Measurements from ENCODE around the gene NAV3. TPM values are rescaled to one million over a fixed set of nuclear protein-coding genes. Genes with fewer than 3 reads are reported as not detected.

The NAV3 gene
- polyA plus RNA-seq, 1 of the 3 experiments (the other 2 are of a cell fraction): 10.5 TPM

DNA sequence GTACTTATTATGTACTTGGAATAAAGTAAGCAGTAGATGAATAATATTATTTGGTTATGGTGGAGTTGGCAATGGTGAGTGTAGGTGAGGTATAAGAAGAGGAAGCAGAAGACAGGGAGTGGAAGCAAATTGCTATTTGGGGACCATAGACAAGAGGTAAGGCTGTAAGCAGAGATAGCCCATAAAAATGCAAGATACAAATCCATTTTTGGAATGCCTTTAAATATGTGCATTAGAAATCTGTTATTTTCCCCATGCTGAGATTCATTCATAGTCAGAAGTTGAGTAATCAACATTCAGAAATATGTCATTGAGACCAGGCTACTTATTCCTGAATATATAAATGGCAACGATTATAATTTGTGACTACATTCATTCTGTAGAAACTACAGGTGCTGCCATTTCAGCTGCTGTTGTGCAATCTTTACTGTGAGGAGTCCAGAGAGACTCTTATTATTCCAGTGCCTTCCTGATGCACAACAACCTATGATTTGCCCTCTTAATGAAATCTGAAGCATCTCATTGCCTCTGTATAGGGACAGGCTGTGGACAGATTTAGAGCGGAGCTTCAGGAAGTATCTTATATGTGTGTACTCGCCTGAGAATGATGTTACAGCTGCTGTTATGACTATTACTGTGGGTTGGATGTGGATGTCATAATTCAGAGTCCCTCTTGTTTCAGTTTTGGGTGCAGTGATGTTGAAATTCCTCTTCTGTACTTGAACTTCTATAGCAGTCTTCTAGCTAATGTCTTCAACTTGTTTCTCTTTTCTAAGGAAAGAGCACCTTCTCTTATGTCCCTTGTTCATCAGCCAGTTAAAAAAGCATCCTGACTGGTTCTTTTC is 173.8 kb downstream of the NAV3 start:
- Histone ChIP-seq H3K27ac (ENCODE audit: low read depth in 2 of 2, low read length in 1 of 2) (no peak overlapping the region), H2AFZ (ENCODE audit: low read depth) (no peak overlapping the region), H3K9ac (no peak overlapping the region), H3K4me3 (ENCODE audit: low read depth in 2 of 2, low read length in 1 of 2) (no peak overlapping the region), H3K27me3 (ENCODE audit: insufficient read depth) (no peaks in the 10 kb centered on the region), H3K9me3 (no peaks in the 10 kb centered on the region), H3K4me1 (ENCODE audit: control insufficient read depth in 1 of 2, insufficient read depth in 2 of 2, low read depth in 1 of 2, low read length in 1 of 2) (peaks cover 0 to 3% of the 10 kb centered on the region in 2 experiments; a peak in 3 of 4 replicates), H3K4me2 (no peak overlapping the region), H4K20me1 (ENCODE audit: insufficient read depth) (no peaks in the 10 kb centered on the region), H3F3A (replicated peaks; ENCODE audit: insufficient read depth) (peaks cover 8% of the 10 kb centered on the region), H3K36me3 (replicated peaks in 1 of 2; ENCODE audit: control insufficient read depth in 1 of 2, insufficient read depth in 2 of 2, low read length in 1 of 2) (peaks cover 15 to 32% of the 10 kb centered on the region in 2 experiments), H3K79me2 (ENCODE audit: insufficient read depth) (peaks cover 8% of the 10 kb centered on the region; the same call in 1 of the 2 replicates), H3K9me2 (no peaks in the 10 kb centered on the region)
- WGBS (ENCODE audit: low lambda C conversion rate): 81% methylated on average over 3 of the region's 3 CpGs
- TF ChIP-seq TCF12 (IDR thresholded peaks at IDR 0.05): no peak
- no peak for TF ChIP-seq RAD21 (IDR thresholded peaks at IDR 0.05; ENCODE audit: low read length)
- TF ChIP-seq GABPA (IDR thresholded peaks at IDR 0.05; ENCODE audit: low read depth): no peak
- TF ChIP-seq RCOR1 (IDR thresholded peaks at IDR 0.05; ENCODE audit: low read length): no peak
- TF ChIP-seq TAF1 (IDR thresholded peaks at IDR 0.05; ENCODE audit: borderline replicate concordance, low read depth, low read length): no peak
- TF ChIP-seq MXI1 (IDR thresholded peaks at IDR 0.05; ENCODE audit: low read depth, low read length): no peak
- TF ChIP-seq NRF1 (IDR thresholded peaks at IDR 0.05; ENCODE audit: low read depth, low read length): no peak
- TF ChIP-seq FOXJ3 (CRISPR knock-in tag; IDR thresholded peaks at IDR 0.05): no peak
- ChIA-PET CTCF (interaction anchor here (0.7 to 1.6 kb wide), 3 partner anchors 115 to 140 kb away, joined by 3 to 9 read pairs (median 6); no protein-coding TSS in a partner anchor), POLR2A (no interaction called here)
- DNase-seq: no peak

DNA sequence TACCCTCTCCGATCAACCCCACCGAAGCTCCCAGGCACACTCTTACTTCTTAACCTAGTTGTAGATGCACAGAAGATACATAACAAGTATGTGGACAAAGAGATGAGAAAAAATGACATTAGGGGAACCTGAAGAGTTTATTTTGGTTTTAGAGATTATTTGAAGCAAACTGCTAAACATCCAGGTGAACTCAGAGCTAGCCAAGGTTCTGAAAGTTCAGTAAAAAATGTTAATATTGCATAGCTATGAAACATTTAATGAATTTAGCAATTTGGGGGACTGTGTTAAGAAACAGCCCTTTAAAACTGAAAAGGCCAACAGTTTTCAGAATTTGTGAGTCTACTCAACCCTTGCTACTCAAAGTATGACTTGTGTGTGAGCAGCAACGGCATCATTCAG is 174.4 kb downstream of the NAV3 start:
- H3K27me3 ChIP-seq (ENCODE audit: insufficient read depth): no peaks in the 10 kb centered on the region
- POLR2A ChIA-PET: no interaction called here

More for the DNA sequence above, 174.4 kb downstream of the NAV3 start:
- Histone ChIP-seq H2AFZ (ENCODE audit: low read depth) (no peak overlapping the region), H3K79me2 (ENCODE audit: insufficient read depth) (peaks cover 10% of the 10 kb centered on the region; the same call in 1 of the 2 replicates), H3K36me3 (replicated peaks in 1 of 2; ENCODE audit: control insufficient read depth in 1 of 2, insufficient read depth in 2 of 2, low read length in 1 of 2) (peaks cover 15 to 32% of the 10 kb centered on the region in 2 experiments), H4K20me1 (ENCODE audit: insufficient read depth) (no peaks in the 10 kb centered on the region), H3F3A (replicated peaks; ENCODE audit: insufficient read depth) (peaks cover 5% of the 10 kb centered on the region), H3K9ac (no peak overlapping the region), H3K4me3 (ENCODE audit: low read depth in 2 of 2, low read length in 1 of 2) (no peak overlapping the region), H3K9me2 (no peaks in the 10 kb centered on the region), H3K4me2 (no peak overlapping the region), H3K27ac (ENCODE audit: low read depth in 2 of 2, low read length in 1 of 2) (no peak overlapping the region), H3K4me1 (ENCODE audit: control insufficient read depth in 1 of 2, insufficient read depth in 2 of 2, low read depth in 1 of 2, low read length in 1 of 2) (peaks cover 0 to 3% of the 10 kb centered on the region in 2 experiments; a peak in 3 of 4 replicates), H3K9me3 (no peaks in the 10 kb centered on the region)
- TF ChIP-seq GATA2 (CRISPR knock-in tag; IDR thresholded peaks at IDR 0.05): no peak
- TF ChIP-seq, protein P1, sequence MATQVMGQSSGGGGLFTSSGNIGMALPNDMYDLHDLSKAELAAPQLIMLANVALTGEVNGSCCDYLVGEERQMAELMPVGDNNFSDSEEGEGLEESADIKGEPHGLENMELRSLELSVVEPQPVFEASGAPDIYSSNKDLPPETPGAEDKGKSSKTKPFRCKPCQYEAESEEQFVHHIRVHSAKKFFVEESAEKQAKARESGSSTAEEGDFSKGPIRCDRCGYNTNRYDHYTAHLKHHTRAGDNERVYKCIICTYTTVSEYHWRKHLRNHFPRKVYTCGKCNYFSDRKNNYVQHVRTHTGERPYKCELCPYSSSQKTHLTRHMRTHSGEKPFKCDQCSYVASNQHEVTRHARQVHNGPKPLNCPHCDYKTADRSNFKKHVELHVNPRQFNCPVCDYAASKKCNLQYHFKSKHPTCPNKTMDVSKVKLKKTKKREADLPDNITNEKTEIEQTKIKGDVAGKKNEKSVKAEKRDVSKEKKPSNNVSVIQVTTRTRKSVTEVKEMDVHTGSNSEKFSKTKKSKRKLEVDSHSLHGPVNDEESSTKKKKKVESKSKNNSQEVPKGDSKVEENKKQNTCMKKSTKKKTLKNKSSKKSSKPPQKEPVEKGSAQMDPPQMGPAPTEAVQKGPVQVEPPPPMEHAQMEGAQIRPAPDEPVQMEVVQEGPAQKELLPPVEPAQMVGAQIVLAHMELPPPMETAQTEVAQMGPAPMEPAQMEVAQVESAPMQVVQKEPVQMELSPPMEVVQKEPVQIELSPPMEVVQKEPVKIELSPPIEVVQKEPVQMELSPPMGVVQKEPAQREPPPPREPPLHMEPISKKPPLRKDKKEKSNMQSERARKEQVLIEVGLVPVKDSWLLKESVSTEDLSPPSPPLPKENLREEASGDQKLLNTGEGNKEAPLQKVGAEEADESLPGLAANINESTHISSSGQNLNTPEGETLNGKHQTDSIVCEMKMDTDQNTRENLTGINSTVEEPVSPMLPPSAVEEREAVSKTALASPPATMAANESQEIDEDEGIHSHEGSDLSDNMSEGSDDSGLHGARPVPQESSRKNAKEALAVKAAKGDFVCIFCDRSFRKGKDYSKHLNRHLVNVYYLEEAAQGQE (IDR thresholded peaks at IDR 0.05; ENCODE audit: low read depth, low read length): 0 out of 2 replicates have a peak, but pooled peaks have one; percentile 53
- CTCF ChIA-PET: interaction anchor here (0.7 to 1.6 kb wide), 3 partner anchors 114 to 139 kb away, joined by 3 to 9 read pairs (median 6); no protein-coding TSS in a partner anchor
- WGBS (ENCODE audit: low lambda C conversion rate): 93% methylated on average over 3 of the region's 3 CpGs
- DNase-seq: no peak
